Left lung (tissue), 10 donors: ENCODE measurements around the gene XPC. TPM values are rescaled to one million over a fixed set of nuclear protein-coding genes. Genes with fewer than 3 reads are reported as not detected.

Experiments used
- ATAC-seq: fragments of 200-7000 bp; cut with Tn5 transposase; one replicate; pipeline ENCODE4 v1.9.1; 2020; ENCODE audit warnings: moderate library complexity
- DNase-seq, 4 donors: peaks; one replicate each; pipeline ENCODE4 v3.0.0-alpha.2; 2013 to 2020
- H3K27ac ChIP-seq, 2 donors: fragments of 200-600 bp; sonication (generic) in 1 of 2; one replicate each; pipeline versions ENCODE4 v1.5.0 to v1.8.0; 2020 to 2021
- H3K27me3 ChIP-seq, 2 donors: fragments of 200-600 bp; sonication (generic) in 1 of 2; one replicate each; pipeline versions ENCODE4 v1.5.0 to v1.8.0; 2020 to 2021
- H3K36me3 ChIP-seq, 2 donors: fragments of 200-600 bp; sonication (generic) in 1 of 2; one replicate each; pipeline versions ENCODE4 v1.5.0 to v1.8.0; 2020 to 2021
- H3K4me1 ChIP-seq, 2 donors: fragments of 200-600 bp; one replicate each; pipeline ENCODE4 v1.8.0; 2021
- H3K4me3 ChIP-seq, 2 donors: fragments of 200-600 bp; sonication (generic) in 1 of 2; one replicate each; pipeline versions ENCODE4 v1.5.0 to v1.8.0; 2020 to 2021; ENCODE audit warnings: mild to moderate bottlenecking in 1 of 2
- H3K9me3 ChIP-seq, 2 donors: fragments of 200-600 bp; sonication (generic) in 1 of 2; one replicate each; pipeline versions ENCODE4 v1.5.0 to v1.8.0; 2020 to 2021
- intact Hi-C, 2 donors: fragments of 100-400 bp; cut with DNase I; formaldehyde crosslinking; loops; one replicate each; pipeline versions ENCODE4 v1.11.2 to v1.14.2; 2022
- polyA plus RNA-seq, 6 donors: library from polyadenylated mRNA; unstranded; fragments of 120-200 nt; gene quantifications; one replicate each; pipeline ENCODE4 v1.2.1, GENCODE V29; 2013; ENCODE audit not compliant: insufficient read length in 6 of 6
- total RNA-seq, 2 donors: library from RNA; stranded (reverse); fragmentation: NEBNext Ultra II Directional; extraction: Animal tissue kit (Norgen Biotek cat#: 25700); gene quantifications; one replicate each; pipeline ENCODE4 v1.2.1, GENCODE V29; 2021
- TF ChIP-seq, protein P1 (sequence below), 2 donors: fragments of 200-600 bp; sonication (generic) in 1 of 2; IDR thresholded peaks; one replicate each; pipeline versions ENCODE4 v1.5.0 to v1.8.0; 2021; ENCODE audit warnings: antibody characterized with exemption in 2 of 2
- donor health status: DM: no; HTN: yes; CAD: no.
- donor health status: DM: no; HTN: no; CAD: no.

Gene XPC
- total and polyA plus RNA-seq, 8 donors: 23.9 to 47.6 (median 43.2) TPM

- TF ChIP-seq, protein P1, sequence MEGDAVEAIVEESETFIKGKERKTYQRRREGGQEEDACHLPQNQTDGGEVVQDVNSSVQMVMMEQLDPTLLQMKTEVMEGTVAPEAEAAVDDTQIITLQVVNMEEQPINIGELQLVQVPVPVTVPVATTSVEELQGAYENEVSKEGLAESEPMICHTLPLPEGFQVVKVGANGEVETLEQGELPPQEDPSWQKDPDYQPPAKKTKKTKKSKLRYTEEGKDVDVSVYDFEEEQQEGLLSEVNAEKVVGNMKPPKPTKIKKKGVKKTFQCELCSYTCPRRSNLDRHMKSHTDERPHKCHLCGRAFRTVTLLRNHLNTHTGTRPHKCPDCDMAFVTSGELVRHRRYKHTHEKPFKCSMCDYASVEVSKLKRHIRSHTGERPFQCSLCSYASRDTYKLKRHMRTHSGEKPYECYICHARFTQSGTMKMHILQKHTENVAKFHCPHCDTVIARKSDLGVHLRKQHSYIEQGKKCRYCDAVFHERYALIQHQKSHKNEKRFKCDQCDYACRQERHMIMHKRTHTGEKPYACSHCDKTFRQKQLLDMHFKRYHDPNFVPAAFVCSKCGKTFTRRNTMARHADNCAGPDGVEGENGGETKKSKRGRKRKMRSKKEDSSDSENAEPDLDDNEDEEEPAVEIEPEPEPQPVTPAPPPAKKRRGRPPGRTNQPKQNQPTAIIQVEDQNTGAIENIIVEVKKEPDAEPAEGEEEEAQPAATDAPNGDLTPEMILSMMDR (IDR thresholded peaks at IDR 0.05): no peak
- Histone ChIP-seq H3K4me1 (peaks cover 9 to 11% of the 10 kb centered on the region in 2 donors), H3K4me3 (no peak overlapping the region), H3K27ac (no peak overlapping the region), H3K9me3 (peaks cover 0 to 12% of the 10 kb centered on the region in 2 donors), H3K27me3 (no peaks in the 10 kb centered on the region), H3K36me3 (no peaks in the 10 kb centered on the region)
- intact Hi-C loops: no loop called here
- no peak for DNase-seq
- no peak for ATAC-seq
Observed at GRCh38 chr3:14224895-14225294, 46.5 kb upstream of the XPC start.

DNA sequence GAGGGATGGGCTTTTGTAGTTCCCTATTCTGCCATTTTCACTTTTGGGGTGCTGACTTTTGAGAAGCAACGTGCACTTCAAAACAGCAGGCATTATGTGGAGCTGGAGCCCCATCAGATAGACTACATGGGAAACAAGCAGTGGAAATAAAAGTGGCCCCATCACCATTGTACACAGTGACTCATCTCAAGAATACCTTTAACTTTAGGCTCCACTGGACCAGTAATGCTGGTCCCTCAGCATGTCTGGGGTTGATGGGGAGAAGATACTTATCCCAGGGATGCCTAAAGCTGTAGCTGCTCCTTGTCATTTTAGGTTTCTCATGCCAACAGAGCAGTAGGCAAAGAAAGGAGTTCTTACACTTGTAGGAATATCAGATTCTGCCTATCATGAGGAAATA is 45.2 kb upstream of the XPC start:
- Histone ChIP-seq H3K36me3 (no peaks in the 10 kb centered on the region), H3K27me3 (no peaks in the 10 kb centered on the region), H3K4me3 (no peak overlapping the region), H3K4me1 (peaks cover 0 to 8% of the 10 kb centered on the region in 2 donors), H3K9me3 (peaks cover 0 to 14% of the 10 kb centered on the region in 2 donors), H3K27ac (no peak overlapping the region)
- ATAC-seq (no peak), DNase-seq (no peak)
- intact Hi-C loops: no loop called here
- TF ChIP-seq, protein P1 (IDR thresholded peaks at IDR 0.05): no peak

DNA sequence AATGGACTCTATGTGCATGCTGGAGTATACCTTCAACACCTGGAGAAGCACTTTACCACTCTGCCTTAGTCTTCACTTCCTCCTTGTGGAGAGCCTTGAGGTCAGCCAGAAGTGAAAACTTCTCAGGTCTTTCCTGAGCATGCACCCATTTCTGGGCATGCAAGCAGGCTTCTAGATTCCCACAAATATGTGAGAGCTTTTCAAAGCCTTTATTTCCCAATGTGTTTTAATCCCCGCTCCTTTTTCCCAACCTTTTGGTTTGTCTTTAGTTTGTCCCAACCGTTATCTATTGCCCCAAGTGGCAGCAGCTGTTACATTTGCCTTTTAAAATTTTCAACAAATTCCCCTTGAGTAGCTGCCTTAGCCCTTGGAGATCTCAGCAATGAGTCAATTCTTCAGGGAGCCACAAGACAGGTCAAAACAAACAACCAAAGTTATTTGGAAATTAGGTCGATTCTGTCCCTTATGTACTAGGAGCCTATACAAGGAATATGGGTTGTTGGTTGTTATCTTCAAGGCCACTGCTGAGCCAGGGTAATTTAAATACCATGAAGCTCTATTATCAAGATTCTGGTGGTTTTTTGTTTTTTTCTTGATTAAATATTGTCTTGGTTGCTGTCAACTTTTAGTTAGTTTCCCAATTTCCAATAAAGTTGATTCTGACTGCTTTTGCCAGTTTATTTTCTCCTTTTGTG is 44.6 kb upstream of the XPC start:
- no peaks in the 10 kb centered on the region for H3K27me3 ChIP-seq
- no peak overlapping the region for H3K4me3 ChIP-seq
- peaks cover 0 to 8% of the 10 kb centered on the region in 2 donors for H3K4me1 ChIP-seq
- no peak for ATAC-seq
- intact Hi-C loops: no loop called here
- no peak overlapping the region for H3K27ac ChIP-seq
- TF ChIP-seq, protein P1 (IDR thresholded peaks at IDR 0.05): no peak
- peaks cover 0 to 14% of the 10 kb centered on the region in 2 donors for H3K9me3 ChIP-seq
- no peaks in the 10 kb centered on the region for H3K36me3 ChIP-seq
- DNase-seq: no peak

DNA sequence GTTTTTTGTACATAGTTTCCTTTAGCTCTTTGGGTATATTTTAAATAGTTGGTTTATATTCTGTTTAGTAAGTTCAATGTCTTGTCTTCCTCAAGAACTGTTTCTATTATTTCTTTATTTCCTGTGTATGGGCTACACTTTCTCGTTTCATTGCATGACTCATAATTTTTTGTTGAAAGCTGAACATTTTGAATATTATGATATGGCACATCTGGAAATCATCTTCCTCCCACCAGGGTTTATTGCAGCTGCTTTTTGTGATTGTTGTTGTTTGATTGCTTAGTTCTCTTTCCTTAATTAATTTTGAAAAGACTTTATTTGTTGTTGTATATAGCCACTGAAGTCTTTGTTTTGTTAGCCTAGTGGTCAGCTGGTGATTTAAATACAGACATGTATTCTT is 44.1 kb upstream of the XPC start:
- TF ChIP-seq, protein P1 (IDR thresholded peaks at IDR 0.05): no peak
- H3K9me3 ChIP-seq: peaks cover 0 to 14% of the 10 kb centered on the region in 2 donors
- no peak overlapping the region for H3K4me3 ChIP-seq
- no peak for ATAC-seq
- intact Hi-C loops: no loop called here
- H3K27ac ChIP-seq: no peak overlapping the region
- DNase-seq: no peak
- H3K36me3 ChIP-seq: no peaks in the 10 kb centered on the region
- H3K4me1 ChIP-seq: peaks cover 0 to 8% of the 10 kb centered on the region in 2 donors
- no peaks in the 10 kb centered on the region for H3K27me3 ChIP-seq

DNA sequence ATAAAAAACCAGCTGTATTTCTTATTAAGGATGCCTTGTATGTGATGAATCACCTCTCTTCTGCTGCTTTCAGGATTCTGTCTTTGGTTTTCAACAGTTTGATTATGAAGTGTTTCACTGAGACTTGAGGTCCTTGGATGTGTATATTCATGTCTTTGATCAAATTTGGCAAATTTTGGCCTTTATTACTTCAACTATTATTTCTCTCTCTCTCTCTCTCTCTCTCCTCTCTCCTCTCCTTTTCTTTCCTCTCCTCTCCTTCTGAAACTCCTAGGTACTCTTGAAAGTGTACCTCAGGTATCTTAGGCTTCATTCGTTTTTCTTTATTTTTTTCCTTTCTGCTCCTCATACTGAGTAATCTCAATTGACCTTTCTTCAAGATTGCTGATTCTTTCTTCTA is 43.5 kb upstream of the XPC start:
- H3K27me3 ChIP-seq: no peaks in the 10 kb centered on the region
- no peaks in the 10 kb centered on the region for H3K36me3 ChIP-seq
- ATAC-seq: no peak
- no peak for DNase-seq
- intact Hi-C loops: no loop called here
- no peak overlapping the region for H3K4me3 ChIP-seq
- TF ChIP-seq, protein P1 (IDR thresholded peaks at IDR 0.05): no peak
- peaks cover 0 to 8% of the 10 kb centered on the region in 2 donors for H3K4me1 ChIP-seq
- H3K27ac ChIP-seq: no peak overlapping the region
- H3K9me3 ChIP-seq: peaks cover 0 to 14% of the 10 kb centered on the region in 2 donors
